Fibroblast of villous mesenchyme (primary cell): ENCODE results near the gene HEXA. TPM values are rescaled to one million over a fixed set of nuclear protein-coding genes. Genes with fewer than 3 reads are reported as not detected.

Experiments used
- DNase-seq: peaks from one replicate; pipeline ENCODE4 v3.0.0-alpha.2; 2010; ENCODE audit warnings: low read depth
- H3K4me3 ChIP-seq: 2 replicates; pipeline ENCODE4 v1.5.1; 2011; ENCODE audit warnings: low read depth, mild to moderate bottlenecking, low read length
- total RNA-seq: library from RNA; depleted of rRNA; stranded (reverse); fragments of >200 nt; gene quantifications from 2 replicates; pipeline ENCODE4 v1.2.3, GENCODE V29; 2012
- TF ChIP-seq, protein P1 (sequence below): IDR thresholded peaks from 2 replicates; pipeline ENCODE4 v1.5.1; 2012; ENCODE audit warnings: low read depth, mild to moderate bottlenecking, low read length; ENCODE audit not compliant: insufficient read depth

Gene HEXA
- total RNA-seq, 1 donor: 44.9 TPM

DNA sequence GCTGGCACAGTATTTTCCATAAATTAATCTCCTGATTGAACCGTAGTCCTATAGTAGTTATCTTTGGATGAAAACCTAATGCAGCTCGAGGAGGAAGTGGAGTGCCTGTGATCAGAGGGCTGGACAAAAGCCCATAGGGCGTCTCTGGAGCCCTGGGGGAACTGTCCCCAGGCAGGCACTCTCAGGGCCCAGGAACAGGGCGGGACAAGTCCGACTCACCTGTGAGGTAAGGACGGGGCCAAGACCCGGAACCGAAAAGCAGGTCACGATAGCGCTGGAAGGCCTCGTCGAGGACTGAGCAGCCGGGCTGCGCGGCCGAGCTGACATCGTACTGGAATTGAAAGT, 341 bp downstream of the HEXA start:
- DNase-seq: no peak
- TF ChIP-seq, protein P1, sequence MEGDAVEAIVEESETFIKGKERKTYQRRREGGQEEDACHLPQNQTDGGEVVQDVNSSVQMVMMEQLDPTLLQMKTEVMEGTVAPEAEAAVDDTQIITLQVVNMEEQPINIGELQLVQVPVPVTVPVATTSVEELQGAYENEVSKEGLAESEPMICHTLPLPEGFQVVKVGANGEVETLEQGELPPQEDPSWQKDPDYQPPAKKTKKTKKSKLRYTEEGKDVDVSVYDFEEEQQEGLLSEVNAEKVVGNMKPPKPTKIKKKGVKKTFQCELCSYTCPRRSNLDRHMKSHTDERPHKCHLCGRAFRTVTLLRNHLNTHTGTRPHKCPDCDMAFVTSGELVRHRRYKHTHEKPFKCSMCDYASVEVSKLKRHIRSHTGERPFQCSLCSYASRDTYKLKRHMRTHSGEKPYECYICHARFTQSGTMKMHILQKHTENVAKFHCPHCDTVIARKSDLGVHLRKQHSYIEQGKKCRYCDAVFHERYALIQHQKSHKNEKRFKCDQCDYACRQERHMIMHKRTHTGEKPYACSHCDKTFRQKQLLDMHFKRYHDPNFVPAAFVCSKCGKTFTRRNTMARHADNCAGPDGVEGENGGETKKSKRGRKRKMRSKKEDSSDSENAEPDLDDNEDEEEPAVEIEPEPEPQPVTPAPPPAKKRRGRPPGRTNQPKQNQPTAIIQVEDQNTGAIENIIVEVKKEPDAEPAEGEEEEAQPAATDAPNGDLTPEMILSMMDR: no peak
- H3K4me3 ChIP-seq: peak overlapping the region; percentile 98

DNA sequence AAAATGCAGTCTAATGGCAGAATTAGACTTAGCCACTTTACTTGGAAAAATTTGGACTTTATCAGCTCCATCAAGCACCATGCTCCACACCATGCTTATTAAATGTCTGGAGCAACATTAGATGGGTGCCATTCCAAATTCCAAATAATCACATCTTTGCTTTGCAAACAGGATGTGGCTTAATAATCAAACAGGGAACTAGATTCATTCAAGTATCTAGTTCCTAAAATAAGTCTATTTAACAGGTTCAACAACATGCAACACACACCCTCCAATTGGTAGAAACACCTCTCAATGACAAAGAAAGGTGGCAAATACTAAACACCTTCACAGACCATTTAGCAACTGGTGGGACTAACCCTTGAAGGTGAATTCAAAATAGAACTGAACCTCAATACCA, 3.5 kb downstream of the HEXA start:
- TF ChIP-seq, protein P1: no peak
- no peak for DNase-seq
- no peak overlapping the region for H3K4me3 ChIP-seq

DNA sequence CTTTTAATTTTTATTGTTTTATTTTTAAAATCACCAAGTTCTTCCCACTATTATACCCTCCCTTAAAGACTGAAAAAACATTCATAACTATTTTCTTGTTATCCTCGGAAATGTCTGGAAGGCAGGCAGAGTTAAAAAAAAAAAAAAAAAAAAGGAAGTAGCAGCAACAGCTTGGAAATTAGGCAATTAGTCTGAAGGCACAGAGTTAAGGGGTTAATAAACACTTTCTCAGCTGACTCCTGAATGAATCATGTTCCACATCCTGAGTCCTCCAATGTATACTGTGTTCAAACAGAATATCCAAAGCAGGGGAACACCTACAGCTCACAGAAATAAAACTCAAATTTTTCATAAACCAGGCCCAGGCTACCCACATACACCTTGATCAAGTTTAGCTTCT, 5.8 kb downstream of the HEXA start:
- no peak overlapping the region for H3K4me3 ChIP-seq
- no peak for DNase-seq
- TF ChIP-seq, protein P1: no peak

DNA sequence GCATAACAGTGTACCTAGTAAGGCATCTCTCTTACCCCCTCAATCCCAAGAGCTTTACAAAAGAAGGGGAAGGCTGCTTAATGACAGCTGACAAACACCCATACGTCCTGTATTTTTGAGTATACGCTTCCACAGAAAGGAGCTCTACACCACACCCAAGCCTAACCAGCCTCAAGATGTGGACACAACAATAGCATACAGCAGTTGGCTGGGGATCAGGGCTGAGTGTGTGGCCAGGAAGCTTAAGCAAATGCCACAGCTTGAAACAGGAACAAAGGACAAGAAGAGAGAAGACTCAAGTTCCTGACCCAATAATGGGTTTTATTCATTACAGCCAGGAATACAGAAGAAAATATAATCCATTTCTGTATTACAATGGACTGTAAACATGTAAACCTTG, 6.9 kb downstream of the HEXA start:
- H3K4me3 ChIP-seq: no peak overlapping the region
- TF ChIP-seq, protein P1: no peak
- no peak for DNase-seq

DNA sequence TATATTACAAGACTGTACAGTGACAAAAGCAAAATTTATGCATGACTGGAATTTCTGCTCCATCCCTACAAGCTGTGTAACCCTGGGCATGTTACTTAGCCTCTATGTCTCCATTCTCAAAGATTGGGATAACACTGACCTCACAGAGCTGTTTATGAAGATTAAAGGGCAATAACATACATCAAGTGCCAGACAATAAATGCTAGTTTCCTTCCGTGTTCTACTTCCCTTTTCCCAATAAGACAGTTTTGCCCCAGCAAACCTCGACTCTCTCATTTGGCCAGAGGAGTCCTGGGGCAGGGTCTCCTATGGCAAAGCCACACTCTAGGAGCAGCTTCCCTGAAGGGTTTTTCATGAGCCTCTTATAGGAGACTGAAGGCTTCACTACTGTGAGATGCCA, 7.5 kb downstream of the HEXA start:
- TF ChIP-seq, protein P1: no peak
- no peak for DNase-seq
- no peak overlapping the region for H3K4me3 ChIP-seq

DNA sequence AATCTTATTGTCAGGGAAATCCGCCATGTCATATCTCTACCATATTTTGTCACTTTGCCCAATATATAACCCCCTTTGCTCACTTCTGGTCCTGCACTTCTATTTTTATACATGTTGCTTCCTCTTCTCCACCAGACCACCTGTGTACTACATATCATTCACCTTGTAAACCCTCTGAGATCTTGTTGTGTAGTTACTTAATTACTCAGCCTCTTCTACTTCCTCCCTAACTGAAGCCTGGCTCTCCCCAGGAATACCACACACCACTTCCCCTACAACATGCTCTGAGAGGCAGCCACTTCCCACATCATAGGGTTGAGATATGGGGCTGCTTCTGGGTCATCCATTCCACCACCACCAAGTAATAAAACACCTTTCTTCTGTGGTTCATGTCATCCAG, 10.0 kb downstream of the HEXA start:
- DNase-seq: no peak
- TF ChIP-seq, protein P1: no peak
- H3K4me3 ChIP-seq: no peak overlapping the region

DNA sequence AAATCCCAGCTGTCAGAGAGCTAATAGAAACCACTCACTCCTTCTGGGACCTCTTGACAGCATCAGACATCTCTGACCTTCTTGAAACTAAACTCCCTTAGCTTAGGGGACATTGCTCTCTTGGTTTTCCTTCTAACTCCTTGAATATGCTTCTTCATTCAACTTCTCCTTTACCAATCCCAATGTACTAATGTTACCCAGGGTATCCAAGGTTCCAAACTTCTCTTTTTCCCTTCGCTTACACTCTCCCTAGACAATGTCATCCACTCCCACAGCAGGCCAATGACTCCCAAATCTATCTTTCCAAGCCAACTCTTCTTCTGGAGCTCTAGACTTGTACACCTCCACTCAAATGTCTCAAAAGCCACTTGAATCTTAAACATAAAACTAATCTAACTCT, 14.6 kb downstream of the HEXA start:
- TF ChIP-seq, protein P1: no peak
- no peak for DNase-seq

More for the DNA sequence above, 14.6 kb downstream of the HEXA start:
- no peak overlapping the region for H3K4me3 ChIP-seq
